ENCODE results near the gene EFEMP1.

DNA sequence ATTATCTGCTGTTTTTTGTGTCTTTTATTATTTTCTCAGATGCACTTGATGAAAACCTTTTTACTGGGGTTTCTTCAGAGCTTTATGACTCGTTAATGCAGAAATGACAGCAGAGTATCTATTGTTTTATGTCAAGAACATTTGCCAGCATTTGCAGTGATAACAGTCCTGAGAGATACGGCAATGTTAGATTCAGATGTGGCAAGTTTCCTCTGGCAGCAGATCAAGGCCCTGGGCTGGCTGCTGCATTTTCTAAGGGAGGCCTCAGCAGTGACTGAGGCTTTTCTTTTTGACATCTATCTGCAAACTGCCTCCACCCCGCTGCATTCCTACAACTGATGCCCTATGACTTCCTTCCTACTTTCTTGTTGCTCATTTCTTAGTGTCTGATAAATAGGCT is 40.2 kb downstream of the EFEMP1 start:
- TF ChIP-seq, protein P1, sequence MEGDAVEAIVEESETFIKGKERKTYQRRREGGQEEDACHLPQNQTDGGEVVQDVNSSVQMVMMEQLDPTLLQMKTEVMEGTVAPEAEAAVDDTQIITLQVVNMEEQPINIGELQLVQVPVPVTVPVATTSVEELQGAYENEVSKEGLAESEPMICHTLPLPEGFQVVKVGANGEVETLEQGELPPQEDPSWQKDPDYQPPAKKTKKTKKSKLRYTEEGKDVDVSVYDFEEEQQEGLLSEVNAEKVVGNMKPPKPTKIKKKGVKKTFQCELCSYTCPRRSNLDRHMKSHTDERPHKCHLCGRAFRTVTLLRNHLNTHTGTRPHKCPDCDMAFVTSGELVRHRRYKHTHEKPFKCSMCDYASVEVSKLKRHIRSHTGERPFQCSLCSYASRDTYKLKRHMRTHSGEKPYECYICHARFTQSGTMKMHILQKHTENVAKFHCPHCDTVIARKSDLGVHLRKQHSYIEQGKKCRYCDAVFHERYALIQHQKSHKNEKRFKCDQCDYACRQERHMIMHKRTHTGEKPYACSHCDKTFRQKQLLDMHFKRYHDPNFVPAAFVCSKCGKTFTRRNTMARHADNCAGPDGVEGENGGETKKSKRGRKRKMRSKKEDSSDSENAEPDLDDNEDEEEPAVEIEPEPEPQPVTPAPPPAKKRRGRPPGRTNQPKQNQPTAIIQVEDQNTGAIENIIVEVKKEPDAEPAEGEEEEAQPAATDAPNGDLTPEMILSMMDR (conservative IDR thresholded peaks at IDR 0.05), result no peak
- TF ChIP-seq EZH2 (IDR thresholded peaks at IDR 0.05; ENCODE audit: low read depth), result no peak

Data from PC-9 (cell line).